Measurements from ENCODE around the gene ATRIP. TPM values are rescaled to one million over a fixed set of nuclear protein-coding genes. Genes with fewer than 3 reads are reported as not detected.

ATRIP gene
- polyA plus RNA-seq, 1 donor from 2014 or later = 11.1 TPM

DNA sequence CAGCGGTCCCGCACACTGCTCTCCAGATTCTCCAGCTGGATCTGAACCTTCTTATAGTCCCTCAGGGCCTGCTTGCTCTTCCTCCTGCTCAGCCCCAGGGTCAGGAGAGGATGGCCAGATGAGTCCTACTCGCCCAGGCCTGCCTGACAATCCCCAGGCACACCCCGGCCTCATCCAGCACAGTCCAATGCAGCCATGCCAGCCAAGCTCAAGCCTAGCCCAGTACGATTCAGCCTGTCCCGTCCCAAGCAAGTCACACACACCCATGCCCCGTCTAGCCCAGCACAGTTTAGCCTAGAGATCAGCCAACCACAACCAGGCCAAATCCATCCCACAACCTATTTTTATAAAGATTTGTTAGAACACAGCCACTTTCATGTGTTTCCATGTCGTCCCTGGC is 33.5 kb upstream of the ATRIP start:
- H4K20me1 ChIP-seq (ENCODE audit: insufficient read depth) = no peaks in the 10 kb centered on the region
- TF ChIP-seq RAD21 (conservative IDR thresholded peaks at IDR 0.05) = no peak
- TF ChIP-seq EZH2 (IDR thresholded peaks at IDR 0.05; ENCODE audit: borderline replicate concordance, insufficient read depth, low read length, poor library complexity, severe bottlenecking) = no peak
- TF ChIP-seq, protein P1, sequence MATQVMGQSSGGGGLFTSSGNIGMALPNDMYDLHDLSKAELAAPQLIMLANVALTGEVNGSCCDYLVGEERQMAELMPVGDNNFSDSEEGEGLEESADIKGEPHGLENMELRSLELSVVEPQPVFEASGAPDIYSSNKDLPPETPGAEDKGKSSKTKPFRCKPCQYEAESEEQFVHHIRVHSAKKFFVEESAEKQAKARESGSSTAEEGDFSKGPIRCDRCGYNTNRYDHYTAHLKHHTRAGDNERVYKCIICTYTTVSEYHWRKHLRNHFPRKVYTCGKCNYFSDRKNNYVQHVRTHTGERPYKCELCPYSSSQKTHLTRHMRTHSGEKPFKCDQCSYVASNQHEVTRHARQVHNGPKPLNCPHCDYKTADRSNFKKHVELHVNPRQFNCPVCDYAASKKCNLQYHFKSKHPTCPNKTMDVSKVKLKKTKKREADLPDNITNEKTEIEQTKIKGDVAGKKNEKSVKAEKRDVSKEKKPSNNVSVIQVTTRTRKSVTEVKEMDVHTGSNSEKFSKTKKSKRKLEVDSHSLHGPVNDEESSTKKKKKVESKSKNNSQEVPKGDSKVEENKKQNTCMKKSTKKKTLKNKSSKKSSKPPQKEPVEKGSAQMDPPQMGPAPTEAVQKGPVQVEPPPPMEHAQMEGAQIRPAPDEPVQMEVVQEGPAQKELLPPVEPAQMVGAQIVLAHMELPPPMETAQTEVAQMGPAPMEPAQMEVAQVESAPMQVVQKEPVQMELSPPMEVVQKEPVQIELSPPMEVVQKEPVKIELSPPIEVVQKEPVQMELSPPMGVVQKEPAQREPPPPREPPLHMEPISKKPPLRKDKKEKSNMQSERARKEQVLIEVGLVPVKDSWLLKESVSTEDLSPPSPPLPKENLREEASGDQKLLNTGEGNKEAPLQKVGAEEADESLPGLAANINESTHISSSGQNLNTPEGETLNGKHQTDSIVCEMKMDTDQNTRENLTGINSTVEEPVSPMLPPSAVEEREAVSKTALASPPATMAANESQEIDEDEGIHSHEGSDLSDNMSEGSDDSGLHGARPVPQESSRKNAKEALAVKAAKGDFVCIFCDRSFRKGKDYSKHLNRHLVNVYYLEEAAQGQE (IDR thresholded peaks at IDR 0.05; ENCODE audit: borderline replicate concordance) = no peak
- no peak for TF ChIP-seq EP300 (conservative IDR thresholded peaks at IDR 0.05; ENCODE audit: poor library complexity, severe bottlenecking)
- TF ChIP-seq SMC3 (conservative IDR thresholded peaks at IDR 0.05; ENCODE audit: poor library complexity) = no peak
- TF ChIP-seq TAF1 (IDR thresholded peaks at IDR 0.05; ENCODE audit: low read depth) = no peak
- TF ChIP-seq, protein P2, sequence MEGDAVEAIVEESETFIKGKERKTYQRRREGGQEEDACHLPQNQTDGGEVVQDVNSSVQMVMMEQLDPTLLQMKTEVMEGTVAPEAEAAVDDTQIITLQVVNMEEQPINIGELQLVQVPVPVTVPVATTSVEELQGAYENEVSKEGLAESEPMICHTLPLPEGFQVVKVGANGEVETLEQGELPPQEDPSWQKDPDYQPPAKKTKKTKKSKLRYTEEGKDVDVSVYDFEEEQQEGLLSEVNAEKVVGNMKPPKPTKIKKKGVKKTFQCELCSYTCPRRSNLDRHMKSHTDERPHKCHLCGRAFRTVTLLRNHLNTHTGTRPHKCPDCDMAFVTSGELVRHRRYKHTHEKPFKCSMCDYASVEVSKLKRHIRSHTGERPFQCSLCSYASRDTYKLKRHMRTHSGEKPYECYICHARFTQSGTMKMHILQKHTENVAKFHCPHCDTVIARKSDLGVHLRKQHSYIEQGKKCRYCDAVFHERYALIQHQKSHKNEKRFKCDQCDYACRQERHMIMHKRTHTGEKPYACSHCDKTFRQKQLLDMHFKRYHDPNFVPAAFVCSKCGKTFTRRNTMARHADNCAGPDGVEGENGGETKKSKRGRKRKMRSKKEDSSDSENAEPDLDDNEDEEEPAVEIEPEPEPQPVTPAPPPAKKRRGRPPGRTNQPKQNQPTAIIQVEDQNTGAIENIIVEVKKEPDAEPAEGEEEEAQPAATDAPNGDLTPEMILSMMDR (IDR thresholded peaks at IDR 0.05; ENCODE audit: poor library complexity, severe bottlenecking) = no peak
- TF ChIP-seq MXI1 (conservative IDR thresholded peaks at IDR 0.05; ENCODE audit: poor library complexity, severe bottlenecking) = no peak
- no peak for TF ChIP-seq POLR2AphosphoS5 (IDR thresholded peaks at IDR 0.05)
- no peak overlapping the region for H3K4me2 ChIP-seq (ENCODE audit: low read length)
- H3K27me3 ChIP-seq (ENCODE audit: insufficient read depth, low read depth, low read length) = no peaks in the 10 kb centered on the region
- H3K36me3 ChIP-seq (ENCODE audit: insufficient read depth, low read length) = no peaks in the 10 kb centered on the region
- H3K9me2 ChIP-seq (ENCODE audit: insufficient read depth, low read length) = no peaks in the 10 kb centered on the region
- no peaks in the 10 kb centered on the region for H3K9me3 ChIP-seq (ENCODE audit: low read length)
- H3K27ac ChIP-seq (ENCODE audit: low read length) = no peak overlapping the region
- no peak overlapping the region for H3K9ac ChIP-seq (ENCODE audit: low read length)
- no peaks in the 10 kb centered on the region for H3F3A ChIP-seq (ENCODE audit: insufficient read depth, low read length, poor library complexity, severe bottlenecking)
- no peak overlapping the region for H3K4me3 ChIP-seq (ENCODE audit: low read length)
- no peak overlapping the region for H2AFZ ChIP-seq (ENCODE audit: low read depth, low read length)
- H3K79me2 ChIP-seq (replicated peaks; ENCODE audit: insufficient read depth, low read length) = no peaks in the 10 kb centered on the region

DNA sequence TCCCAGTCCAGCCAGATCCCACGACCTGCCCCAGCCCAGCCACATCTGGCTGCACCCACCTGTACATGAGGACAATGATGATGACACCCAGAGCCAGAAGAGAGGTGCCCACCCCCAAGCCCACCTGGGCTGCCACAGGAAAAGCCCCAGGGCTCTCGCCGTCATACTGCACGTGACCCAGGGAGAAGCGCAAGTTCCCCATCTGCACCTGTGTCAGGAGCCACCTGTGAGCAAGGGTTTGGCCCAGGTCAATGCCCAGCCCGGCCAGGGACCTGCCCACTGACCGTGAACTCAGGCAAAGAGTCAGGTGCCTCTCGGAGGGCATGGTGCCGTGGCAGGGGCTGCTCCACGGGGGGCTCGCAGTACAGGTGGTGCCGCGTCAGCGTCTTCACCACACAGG is 32.9 kb upstream of the ATRIP start:
- Histone ChIP-seq H3K9me2 (ENCODE audit: insufficient read depth, low read length) (no peaks in the 10 kb centered on the region), H3K4me3 (ENCODE audit: low read length) (no peak overlapping the region), H3F3A (ENCODE audit: insufficient read depth, low read length, poor library complexity, severe bottlenecking) (no peaks in the 10 kb centered on the region), H3K27me3 (ENCODE audit: insufficient read depth, low read depth, low read length) (no peaks in the 10 kb centered on the region), H3K27ac (ENCODE audit: low read length) (no peak overlapping the region), H3K9me3 (ENCODE audit: low read length) (no peaks in the 10 kb centered on the region), H3K4me2 (ENCODE audit: low read length) (no peak overlapping the region), H3K36me3 (ENCODE audit: insufficient read depth, low read length) (no peaks in the 10 kb centered on the region), H4K20me1 (ENCODE audit: insufficient read depth) (no peaks in the 10 kb centered on the region), H3K79me2 (replicated peaks; ENCODE audit: insufficient read depth, low read length) (no peaks in the 10 kb centered on the region), H2AFZ (ENCODE audit: low read depth, low read length) (no peak overlapping the region), H3K9ac (ENCODE audit: low read length) (no peak overlapping the region)
- TF ChIP-seq SMC3 (conservative IDR thresholded peaks at IDR 0.05; ENCODE audit: poor library complexity) = no peak
- TF ChIP-seq, protein P1 (IDR thresholded peaks at IDR 0.05; ENCODE audit: borderline replicate concordance) = no peak
- no peak for TF ChIP-seq MXI1 (conservative IDR thresholded peaks at IDR 0.05; ENCODE audit: poor library complexity, severe bottlenecking)
- TF ChIP-seq RAD21 (conservative IDR thresholded peaks at IDR 0.05) = no peak
- TF ChIP-seq POLR2AphosphoS5 (IDR thresholded peaks at IDR 0.05) = no peak

Data from neural cell (in vitro differentiated cells).